K562 (cell line): ENCODE data around the gene ALDH1A2.

Experiments used
- TGIF2 ChIP-seq: sonication (generic); formaldehyde crosslinking; IDR thresholded peaks from 2 replicates; pipeline ENCODE4 v1.8.1; 2022; ENCODE audit warnings: mild to moderate bottlenecking, missing genetic modification reagents, moderate library complexity
- ZBTB8A ChIP-seq: fragments of 450-650 bp; IDR thresholded peaks from 2 replicates; pipeline ENCODE4 v1.6.1; 2018; ENCODE audit warnings: mild to moderate bottlenecking, moderate library complexity; ENCODE audit not compliant: partially characterized antibody

DNA sequence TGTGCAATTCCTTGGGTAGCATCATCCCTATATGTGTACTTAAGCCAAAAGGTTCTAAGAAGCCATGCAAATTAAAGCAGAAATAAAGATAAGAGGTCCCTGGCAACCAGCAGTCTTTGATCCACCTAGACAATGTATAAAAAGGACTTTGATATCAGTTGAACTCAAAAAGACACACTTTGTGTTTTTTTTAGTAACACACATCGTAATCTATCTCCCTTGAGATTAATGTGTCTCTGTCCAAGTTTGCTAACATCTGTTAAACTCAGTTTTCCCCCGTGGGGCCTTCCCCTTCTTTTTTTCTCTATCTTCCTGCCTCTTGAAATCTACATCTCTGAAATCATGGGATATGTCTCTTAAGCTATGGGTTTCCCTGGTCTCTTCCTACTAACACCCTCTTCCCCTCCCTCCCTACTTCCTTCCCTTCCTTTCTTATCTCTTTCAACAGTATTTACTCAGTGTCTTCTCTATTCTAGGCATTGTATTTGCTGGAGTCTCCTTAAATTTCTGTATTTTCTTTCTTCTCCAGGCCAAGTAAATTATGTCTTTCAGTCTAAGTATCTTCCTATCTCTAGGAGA is 27.7 kb downstream of the ALDH1A2 start:
- no peak for TF ChIP-seq TGIF2
- no peak for TF ChIP-seq ZBTB8A
